H1 (cell line): ENCODE measurements around the gene ENDOD1.

Source experiments
- CEBPB ChIP-seq: IDR thresholded peaks from 2 replicates; pipeline ENCODE4 v1.6.1; 2012; ENCODE audit warnings: low read depth, low read length
- CREB1 ChIP-seq: IDR thresholded peaks from 2 replicates; pipeline ENCODE4 v1.6.1; 2012; ENCODE audit warnings: inconsistent platforms
- PHF8 ChIP-seq: fragments of 200-600 bp; sonication (generic); conservative IDR thresholded peaks from 2 replicates; pipeline ENCODE4 v1.7.1; 2012; ENCODE audit warnings: low read depth, mild to moderate bottlenecking, inconsistent platforms, low read length, moderate library complexity
- RAD21 ChIP-seq, 2 experiments: IDR thresholded peaks in 1 of 2; conservative IDR thresholded peaks in 1 of 2; 2 replicates each; pipeline ENCODE4 v1.6.1; 2011; ENCODE audit warnings: low read depth in 2 of 2, low read length in 2 of 2, improper control_type of control experiment in 1 of 2, inconsistent platforms in 1 of 2, mild to moderate bottlenecking in 1 of 2, moderate library complexity in 1 of 2
- ZNF274 ChIP-seq: IDR thresholded peaks from 2 replicates; pipeline ENCODE4 v1.7.0; 2012; ENCODE audit warnings: low read length, borderline replicate concordance; ENCODE audit errors: extremely low read depth
- TF ChIP-seq, protein P1 (sequence below), 3 experiments: IDR thresholded peaks; 1 replicate in 2 of 3; 2 replicates in 1 of 3; pipeline versions ENCODE4 v1.5.1 to v1.6.1; 2011; ENCODE audit warnings: low read length in 3 of 3, mild to moderate bottlenecking in 3 of 3, inconsistent platforms in 2 of 3, low read depth in 1 of 3, moderate library complexity in 1 of 3; ENCODE audit not compliant: insufficient read depth in 1 of 3; ENCODE audit errors: control extremely low read depth in 1 of 3
- TF ChIP-seq, protein P2 (sequence below): IDR thresholded peaks from 2 replicates; pipeline ENCODE4 v1.6.1; 2011; ENCODE audit warnings: low read length, improper control_type of control experiment

DNA sequence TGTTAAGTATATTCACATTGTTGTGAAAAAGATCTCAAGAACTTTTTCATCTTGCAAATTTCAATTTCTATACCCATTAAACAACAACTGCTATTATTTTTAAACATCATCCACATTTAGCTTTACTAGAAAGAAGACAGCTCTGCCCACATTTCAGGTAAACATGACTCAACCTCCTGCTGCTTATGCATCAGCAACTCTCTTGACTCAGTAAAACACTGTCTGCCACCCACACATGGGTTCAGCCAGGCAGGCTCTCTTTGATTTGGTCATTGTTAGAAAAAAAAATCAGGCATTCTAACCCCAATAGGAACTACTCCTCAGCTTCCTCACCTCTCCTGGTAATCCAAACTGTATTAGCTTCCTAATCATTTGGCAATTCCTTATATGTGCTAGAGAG, 5.1 kb upstream of the ENDOD1 start:
- TF ChIP-seq, protein P1, sequence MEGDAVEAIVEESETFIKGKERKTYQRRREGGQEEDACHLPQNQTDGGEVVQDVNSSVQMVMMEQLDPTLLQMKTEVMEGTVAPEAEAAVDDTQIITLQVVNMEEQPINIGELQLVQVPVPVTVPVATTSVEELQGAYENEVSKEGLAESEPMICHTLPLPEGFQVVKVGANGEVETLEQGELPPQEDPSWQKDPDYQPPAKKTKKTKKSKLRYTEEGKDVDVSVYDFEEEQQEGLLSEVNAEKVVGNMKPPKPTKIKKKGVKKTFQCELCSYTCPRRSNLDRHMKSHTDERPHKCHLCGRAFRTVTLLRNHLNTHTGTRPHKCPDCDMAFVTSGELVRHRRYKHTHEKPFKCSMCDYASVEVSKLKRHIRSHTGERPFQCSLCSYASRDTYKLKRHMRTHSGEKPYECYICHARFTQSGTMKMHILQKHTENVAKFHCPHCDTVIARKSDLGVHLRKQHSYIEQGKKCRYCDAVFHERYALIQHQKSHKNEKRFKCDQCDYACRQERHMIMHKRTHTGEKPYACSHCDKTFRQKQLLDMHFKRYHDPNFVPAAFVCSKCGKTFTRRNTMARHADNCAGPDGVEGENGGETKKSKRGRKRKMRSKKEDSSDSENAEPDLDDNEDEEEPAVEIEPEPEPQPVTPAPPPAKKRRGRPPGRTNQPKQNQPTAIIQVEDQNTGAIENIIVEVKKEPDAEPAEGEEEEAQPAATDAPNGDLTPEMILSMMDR (IDR thresholded peaks at IDR 0.05; ENCODE audit: control extremely low read depth in 1 of 3, insufficient read depth in 1 of 3, low read depth in 1 of 3, low read length in 3 of 3): no peak
- TF ChIP-seq PHF8 (no peak), CEBPB (no peak), ZNF274 (no peak), CREB1 (no peak), RAD21 (IDR thresholded peaks at IDR 0.05 in 1 of 2, conservative IDR thresholded peaks at IDR 0.05 in 1 of 2; ENCODE audit: low read depth in 2 of 2, low read length in 2 of 2) (no peak)
- TF ChIP-seq, protein P2, sequence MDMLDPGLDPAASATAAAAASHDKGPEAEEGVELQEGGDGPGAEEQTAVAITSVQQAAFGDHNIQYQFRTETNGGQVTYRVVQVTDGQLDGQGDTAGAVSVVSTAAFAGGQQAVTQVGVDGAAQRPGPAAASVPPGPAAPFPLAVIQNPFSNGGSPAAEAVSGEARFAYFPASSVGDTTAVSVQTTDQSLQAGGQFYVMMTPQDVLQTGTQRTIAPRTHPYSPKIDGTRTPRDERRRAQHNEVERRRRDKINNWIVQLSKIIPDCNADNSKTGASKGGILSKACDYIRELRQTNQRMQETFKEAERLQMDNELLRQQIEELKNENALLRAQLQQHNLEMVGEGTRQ: no peak
